ENCODE measurements around the gene BBLN.
"Not testable (repeated sequence)": the region's sequence is repeated elsewhere in the genome, so short reads cannot be mapped to it uniquely, and the experiment has no call there.

BBLN gene

DNA sequence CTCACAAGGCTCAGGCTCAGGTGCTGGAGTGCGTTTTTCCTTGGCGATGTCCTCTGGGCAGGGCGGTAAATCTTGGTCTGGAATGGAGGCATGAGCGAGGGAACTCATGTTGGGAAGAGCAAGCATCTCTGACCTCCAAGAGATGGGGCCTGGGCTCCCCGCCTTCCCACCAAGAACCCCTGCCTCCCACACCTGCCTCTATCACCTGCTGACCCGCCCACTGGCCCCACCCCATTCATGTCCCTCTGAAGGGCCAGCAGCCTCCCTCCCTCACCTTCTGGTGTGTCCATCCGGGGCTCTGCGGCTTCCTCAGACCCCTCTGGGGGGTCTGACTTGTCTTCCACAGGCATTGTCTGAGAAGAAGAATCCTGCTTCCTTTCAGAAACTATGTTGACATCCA is 20.4 kb downstream of the BBLN start:
- Histone ChIP-seq H3K4me3 (replicated peaks; ENCODE audit: low read depth, low read length) (no peak overlapping the region), H3K27me3 (replicated peaks; ENCODE audit: control insufficient read depth, insufficient read depth, low read length) (no peaks in the 10 kb centered on the region), H3K36me3 (ENCODE audit: control insufficient read depth, insufficient read depth, low read length) (peaks cover 44% of the 10 kb centered on the region)
- no peak for DNase-seq (ENCODE audit: extremely low read depth, insufficient read length)
- TF ChIP-seq CTCF (IDR thresholded peaks at IDR 0.05; ENCODE audit: insufficient read depth, low read length, poor library complexity, severe bottlenecking), result no peak

- not testable (repeated sequence) for H3K4me3 ChIP-seq (replicated peaks; ENCODE audit: low read depth, low read length); H3K27me3 ChIP-seq (replicated peaks; ENCODE audit: control insufficient read depth, insufficient read depth, low read length); DNase-seq (ENCODE audit: extremely low read depth, insufficient read length)
- peaks cover 40% of the 10 kb centered on the region for H3K36me3 ChIP-seq (ENCODE audit: control insufficient read depth, insufficient read depth, low read length)
Observed at GRCh38 chr9:128181480-128181879, 21.4 kb downstream of the BBLN start.

DNA sequence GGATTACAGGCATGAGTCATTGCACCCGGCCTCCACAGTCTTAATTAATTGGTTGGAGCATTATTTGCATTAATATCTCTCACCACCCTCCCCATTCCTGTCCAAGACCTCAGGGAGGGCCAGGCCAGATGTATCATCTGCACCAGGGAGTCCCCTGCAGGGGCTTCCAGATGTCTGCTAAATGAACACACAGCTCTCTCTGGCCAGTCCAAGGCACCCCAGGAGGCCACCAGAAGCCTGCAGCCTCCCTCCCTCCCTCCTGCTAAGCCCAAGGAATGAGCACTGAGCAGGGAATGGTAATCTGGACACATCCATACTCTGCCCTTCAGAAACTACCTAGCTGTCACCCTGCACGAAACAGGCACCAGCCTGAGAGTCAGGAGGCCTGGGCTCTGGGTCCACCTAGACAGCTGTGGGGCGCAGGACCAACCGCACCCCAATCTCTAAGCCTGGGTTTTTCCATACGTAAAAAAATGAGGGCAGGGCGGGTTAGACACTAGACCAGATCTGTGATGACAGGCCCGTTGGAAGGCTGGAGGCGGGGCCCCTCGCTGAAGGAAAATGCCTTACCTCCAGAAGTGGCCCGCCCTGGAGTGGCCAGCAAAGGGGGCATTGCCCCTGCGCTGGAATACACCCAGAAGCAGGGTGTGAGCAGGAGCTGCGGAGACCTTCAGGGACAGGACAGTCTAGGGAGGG is 23.0 kb downstream of the BBLN start:
- TF ChIP-seq CTCF (IDR thresholded peaks at IDR 0.05; ENCODE audit: insufficient read depth, low read length, poor library complexity, severe bottlenecking), result no peak
- Histone ChIP-seq H3K27me3 (replicated peaks; ENCODE audit: control insufficient read depth, insufficient read depth, low read length) (no peaks in the 10 kb centered on the region), H3K36me3 (ENCODE audit: control insufficient read depth, insufficient read depth, low read length) (peaks cover 33% of the 10 kb centered on the region), H3K4me3 (replicated peaks; ENCODE audit: low read depth, low read length) (no peak overlapping the region)
- no peak for DNase-seq (ENCODE audit: extremely low read depth, insufficient read length)

DNA sequence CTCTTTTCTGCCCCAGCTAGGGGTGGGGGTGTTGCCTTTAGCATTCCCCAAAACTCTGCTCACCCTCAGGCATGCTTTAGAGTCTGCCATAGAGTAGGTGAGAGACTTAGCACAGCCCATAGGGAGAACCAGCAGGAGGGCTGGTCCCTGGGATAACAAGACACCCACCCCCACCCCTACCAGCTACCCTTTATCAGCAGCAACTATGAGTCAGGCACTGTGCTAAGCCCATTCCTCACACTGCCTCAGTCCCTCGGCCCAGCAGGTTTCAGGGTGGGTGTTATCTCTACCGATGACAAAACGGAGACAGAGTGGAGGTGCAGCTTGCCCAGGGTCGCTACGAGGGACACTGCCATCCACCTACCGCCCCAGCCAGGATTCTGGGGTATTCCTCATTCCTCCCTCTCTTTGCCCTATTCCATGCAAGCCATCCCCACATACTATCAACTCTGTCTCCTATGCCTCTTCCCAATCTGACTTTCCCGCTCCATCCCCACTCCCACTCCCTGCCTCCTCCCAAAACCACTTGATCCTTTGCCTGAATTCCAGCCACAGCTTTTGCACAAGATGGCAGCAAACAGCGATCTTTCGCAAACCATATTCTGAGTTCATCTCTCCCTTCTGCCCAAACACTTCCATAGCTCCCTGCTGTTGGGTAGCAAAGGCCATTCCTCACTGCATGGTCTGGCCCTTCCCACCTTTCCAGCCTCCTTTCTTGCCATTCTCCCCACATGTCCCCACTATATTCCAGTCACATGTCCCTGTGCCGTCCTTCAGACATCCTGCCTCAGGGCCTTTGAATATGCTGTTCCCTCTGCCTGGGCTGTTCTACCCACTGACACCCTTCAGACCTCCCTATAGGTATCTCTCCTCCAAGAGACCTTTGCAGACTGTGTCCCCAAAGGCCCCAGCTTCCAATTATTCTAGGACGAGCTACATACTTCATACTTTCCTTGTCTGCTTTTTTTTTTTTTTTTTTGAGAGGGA is 26.2 kb downstream of the BBLN start:
- peaks cover 8% of the 10 kb centered on the region for H3K36me3 ChIP-seq (ENCODE audit: control insufficient read depth, insufficient read depth, low read length)
- H3K4me3 ChIP-seq (replicated peaks; ENCODE audit: low read depth, low read length), result no peak overlapping the region
- no peak for TF ChIP-seq CTCF (IDR thresholded peaks at IDR 0.05; ENCODE audit: insufficient read depth, low read length, poor library complexity, severe bottlenecking)
- H3K27me3 ChIP-seq (replicated peaks; ENCODE audit: control insufficient read depth, insufficient read depth, low read length), result no peaks in the 10 kb centered on the region
- no peak for DNase-seq (ENCODE audit: extremely low read depth, insufficient read length)

DNA sequence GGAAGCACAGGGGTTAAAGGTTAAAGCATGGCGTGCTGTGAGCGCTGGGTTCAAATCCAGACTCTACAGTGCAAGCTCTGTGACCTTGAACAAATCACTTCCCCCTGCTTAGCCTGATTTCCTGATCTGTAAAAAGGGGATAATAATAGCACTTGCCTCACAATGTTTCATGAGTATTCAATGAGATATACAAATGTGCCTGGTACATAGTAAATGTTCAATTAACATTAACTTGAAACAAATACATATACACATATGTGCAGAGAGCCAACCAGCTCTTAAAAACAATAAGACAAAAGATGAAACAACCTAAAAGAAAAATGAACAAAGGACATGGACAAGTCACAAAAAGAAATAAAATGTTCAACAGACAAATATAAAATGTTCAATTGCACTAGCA is 27.3 kb downstream of the BBLN start:
- no peaks in the 10 kb centered on the region for H3K27me3 ChIP-seq (replicated peaks; ENCODE audit: control insufficient read depth, insufficient read depth, low read length)
- H3K4me3 ChIP-seq (replicated peaks; ENCODE audit: low read depth, low read length), result no peak overlapping the region
- DNase-seq (ENCODE audit: extremely low read depth, insufficient read length), result no peak
- H3K36me3 ChIP-seq (ENCODE audit: control insufficient read depth, insufficient read depth, low read length), result peaks cover 8% of the 10 kb centered on the region
- TF ChIP-seq CTCF (IDR thresholded peaks at IDR 0.05; ENCODE audit: insufficient read depth, low read length, poor library complexity, severe bottlenecking), result no peak

DNA sequence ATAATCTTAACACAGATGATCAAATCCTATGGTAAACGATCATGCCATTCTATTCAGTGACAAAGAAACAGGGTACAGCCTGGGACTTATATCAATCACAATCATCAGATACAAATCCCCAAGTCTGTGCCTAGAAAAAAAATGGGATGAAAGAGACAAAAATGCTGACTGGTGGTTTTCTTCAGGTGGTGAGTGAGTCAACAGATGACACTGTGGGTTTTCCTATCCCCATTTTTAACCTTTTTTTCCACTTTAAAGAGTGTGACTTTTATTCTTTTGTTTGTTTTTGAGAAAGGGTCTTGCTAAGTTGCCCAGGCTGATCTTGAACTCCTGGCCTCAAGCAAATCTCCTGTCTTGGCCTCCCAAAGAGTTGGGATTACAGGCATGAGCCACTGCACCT is 28.1 kb downstream of the BBLN start:
- H3K4me3 ChIP-seq (replicated peaks; ENCODE audit: low read depth, low read length), result no peak overlapping the region
- no peak for DNase-seq (ENCODE audit: extremely low read depth, insufficient read length)
- peaks cover 6% of the 10 kb centered on the region for H3K36me3 ChIP-seq (ENCODE audit: control insufficient read depth, insufficient read depth, low read length)
- TF ChIP-seq CTCF (IDR thresholded peaks at IDR 0.05; ENCODE audit: insufficient read depth, low read length, poor library complexity, severe bottlenecking), result no peak
- H3K27me3 ChIP-seq (replicated peaks; ENCODE audit: control insufficient read depth, insufficient read depth, low read length), result no peaks in the 10 kb centered on the region

All from GM06990 (cell line).